SH-SY5Y (cell line): ENCODE results near the gene STX2.

Experiments used
- GATA2 ChIP-seq: IDR thresholded peaks from 2 replicates; pipeline ENCODE4 v1.6.1; 2011; ENCODE audit warnings: mild to moderate bottlenecking, low read depth, low read length
- GATA3 ChIP-seq: IDR thresholded peaks from 2 replicates; pipeline ENCODE4 v1.6.1; 2011; ENCODE audit warnings: low read depth, mild to moderate bottlenecking, low read length, moderate library complexity

DNA sequence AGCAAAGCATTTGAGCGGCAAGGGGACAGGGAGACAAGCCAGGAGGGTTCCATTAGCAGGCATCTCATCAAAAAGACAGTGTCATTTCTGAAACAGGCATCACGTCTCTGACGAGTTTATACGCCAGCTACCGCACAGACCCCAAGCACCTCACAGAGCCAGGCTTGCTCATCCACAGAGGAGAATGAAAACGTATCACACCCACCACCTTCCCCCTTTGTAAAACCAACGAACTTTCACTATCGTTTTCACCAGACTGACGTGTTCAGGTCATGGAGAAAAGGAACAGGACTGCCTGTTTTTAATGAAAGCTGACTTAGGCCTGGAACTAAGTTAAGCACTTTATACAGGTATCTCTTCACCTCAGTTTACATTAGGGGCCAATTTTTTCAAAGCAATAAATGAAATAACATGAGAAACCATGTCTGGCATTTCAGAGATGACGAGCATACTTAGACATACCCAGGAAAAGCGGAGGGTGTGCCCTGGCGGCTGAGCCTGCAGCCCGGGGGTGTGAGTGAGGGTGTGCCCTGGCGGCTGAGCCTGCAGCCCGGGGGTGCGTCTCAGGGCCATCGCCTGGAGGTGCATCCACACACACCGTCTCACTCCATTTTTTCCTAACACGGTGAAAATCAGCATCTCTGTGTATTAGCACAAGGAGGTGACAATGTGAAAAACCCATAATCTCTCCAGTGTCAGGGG is 41.9 kb downstream of the STX2 start:
- TF ChIP-seq GATA3 (no peak), GATA2 (no peak)
